ENCODE results near the gene CA4.
"Not testable (repeated sequence)": the region's sequence is repeated elsewhere in the genome, so short reads cannot be mapped to it uniquely, and the experiment has no call there.

Gene CA4

DNA sequence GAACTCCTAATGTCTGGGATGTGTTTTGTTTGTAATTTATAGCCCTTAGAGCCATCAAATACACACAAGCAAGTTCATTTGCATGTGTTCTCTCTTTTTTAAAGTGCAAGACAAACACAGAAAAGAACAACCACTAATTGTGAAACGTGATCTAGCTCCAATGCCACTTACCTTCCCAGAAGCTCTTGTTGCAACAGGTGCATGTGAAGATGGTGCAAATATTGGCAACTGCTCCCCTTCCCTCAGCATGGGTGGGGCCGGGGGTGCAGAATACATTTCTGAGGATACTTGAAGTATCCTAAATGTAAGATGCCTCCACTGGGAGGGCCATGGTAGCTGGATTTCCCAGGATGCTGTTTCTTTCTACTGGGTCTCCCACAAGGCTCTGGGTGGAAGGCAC, 28.4 kb downstream of the CA4 start:
- DNase-seq, result not testable (repeated sequence)

DNA sequence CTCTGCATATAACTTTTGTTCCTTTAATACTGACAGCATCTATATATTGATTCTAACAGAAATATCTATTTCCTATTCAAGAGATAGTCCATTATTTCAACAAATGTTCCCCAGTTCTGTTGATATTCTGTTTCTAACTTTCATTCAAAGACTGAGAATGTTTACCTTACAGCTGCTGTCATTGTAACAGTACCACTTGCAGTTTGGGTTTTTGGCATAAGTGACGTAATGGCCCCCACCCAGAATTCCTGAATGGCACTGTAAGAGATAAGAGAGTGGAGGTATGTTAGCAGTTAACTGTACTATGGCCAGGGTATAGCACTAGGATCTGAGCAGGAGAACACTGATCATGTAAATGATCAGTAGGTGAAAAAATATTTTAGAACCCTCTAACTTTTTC, 30.6 kb downstream of the CA4 start:
- not testable (repeated sequence) for DNase-seq

DNA sequence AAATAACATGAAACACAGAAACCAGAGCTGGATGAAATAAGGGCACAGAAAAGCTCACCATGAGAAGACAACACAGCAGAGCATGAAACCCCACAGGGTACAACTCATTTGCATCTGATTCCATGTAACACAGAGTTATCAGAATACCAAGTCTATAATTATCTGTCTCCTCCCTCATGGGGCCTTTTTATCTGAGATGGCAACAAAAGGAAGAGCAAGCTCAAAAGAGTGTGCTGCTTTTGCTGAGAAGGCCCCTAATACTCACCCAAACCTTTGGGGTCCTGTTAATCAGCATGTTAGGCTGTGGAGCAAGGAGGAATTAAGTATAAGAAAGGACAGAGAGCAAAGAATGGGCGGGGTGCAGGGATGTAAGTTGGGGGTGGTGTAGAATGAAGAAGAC, 36.6 kb downstream of the CA4 start:
- not testable (repeated sequence) for DNase-seq

DNA sequence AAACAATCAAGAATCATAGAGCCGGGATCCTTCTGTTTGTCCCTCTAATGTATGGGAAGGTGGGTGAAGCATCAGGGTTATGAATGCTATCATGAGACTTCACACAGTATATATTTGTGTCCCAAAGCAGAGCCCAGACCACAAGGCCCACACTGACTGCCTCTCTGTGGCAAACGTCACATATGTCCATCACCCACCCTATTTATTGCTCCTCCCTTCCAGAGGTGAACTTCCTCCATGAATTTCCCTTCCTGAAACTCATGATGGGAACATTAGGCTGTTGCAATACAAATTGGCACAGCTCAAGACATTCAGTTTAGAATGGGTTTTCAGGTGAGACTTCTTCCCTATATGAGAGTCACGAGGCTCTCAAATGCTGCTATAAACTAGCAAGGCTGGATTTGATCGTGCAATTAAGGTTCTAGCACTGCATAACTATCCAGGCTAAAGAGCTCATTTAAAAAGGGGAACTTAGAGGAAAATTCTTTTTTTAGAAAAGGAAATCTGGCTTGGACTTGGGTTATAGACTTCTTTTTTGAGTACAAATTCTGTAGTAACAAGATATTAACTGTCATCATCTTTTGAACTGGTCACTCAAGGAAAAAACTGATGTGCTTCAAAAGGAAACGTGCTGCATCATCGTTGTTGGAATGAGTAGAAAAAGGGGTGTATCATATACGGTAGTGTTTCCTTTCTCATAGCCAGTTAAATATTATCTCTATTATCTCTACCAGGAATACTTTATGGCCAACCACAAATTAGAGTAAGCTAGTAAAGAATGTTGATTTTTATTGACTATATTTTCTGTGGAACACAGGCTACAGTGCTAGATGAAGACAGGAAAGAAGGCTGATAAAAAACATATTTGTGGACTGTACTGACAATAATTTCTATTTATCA, 37.3 kb downstream of the CA4 start:
- DNase-seq, result not testable (repeated sequence)

DNA sequence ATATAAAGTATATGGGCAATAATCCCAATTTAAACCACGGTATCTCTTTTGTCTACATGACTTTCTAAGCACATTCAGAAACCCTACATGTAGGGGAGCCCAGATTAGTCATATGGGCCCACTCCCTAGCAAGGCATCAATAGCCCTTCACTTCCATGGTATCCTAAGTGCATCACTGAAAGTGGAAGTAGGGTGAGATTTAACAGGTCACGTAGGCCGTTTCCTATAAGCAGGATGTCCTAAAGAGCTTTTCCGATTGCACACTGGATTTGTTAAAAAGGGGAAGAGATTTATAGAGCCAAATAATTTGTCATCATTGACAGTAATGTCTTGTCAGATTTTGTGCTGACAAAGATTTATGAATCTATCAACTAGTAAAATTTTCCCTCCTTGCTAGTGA, 39.0 kb downstream of the CA4 start:
- no peak for DNase-seq

DNA sequence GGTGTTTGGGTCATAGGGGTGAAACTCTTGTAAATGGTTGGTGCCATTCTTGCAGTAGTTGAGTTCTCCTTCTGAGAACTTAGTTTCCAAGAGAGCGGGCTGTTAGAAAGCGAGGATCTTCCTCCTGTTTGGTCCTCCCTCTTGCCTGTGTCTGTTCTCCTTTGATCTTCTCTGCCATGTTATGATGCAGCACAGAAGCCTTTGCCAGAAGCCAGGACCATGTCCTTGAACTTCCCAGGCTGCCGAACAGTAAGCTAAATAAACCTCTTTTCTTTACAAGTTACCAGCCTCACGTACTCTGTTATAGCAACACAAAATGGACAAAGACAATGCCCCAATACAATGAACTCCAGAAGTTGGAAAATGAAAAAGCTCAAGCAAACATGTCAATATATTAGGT, 40.3 kb downstream of the CA4 start:
- not testable (repeated sequence) for DNase-seq

DNA sequence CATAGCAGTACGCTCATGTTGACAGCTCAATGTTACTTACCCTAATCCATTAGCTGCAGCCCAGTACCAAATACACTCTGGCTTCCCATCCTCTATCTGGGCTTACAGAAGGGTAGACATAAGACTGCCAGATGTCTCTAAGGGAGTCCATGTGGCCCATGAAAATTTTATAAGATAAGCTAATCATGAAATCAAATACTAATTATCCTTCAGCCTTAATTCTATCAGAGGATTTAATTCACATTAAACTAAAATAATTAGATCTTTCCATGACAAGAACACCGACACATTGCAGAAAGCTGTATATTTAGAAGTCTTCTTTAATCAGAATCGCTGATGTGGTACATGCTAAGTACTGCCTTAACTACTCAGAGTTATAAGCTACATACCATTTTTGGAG, 43.3 kb downstream of the CA4 start:
- not testable (repeated sequence) for DNase-seq

DNA sequence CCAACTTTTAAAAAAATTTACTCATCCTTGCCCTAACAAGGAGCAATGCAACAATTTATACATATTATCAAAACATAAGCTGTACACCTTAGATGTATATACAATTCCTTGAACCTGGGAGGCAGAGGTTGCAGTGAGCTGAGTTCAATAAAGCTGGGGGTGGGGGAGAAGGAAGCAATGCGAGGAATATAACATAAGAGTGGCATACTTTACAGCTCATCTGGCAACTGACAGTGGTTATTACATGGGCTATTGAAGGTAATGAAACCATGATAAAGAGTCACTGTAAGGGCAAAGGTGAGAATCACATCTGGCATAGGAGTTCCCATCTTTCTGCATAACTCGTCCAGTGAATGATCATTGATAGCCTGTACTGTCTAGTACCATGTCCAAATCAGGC, 43.7 kb downstream of the CA4 start:
- no peak for DNase-seq

DNA sequence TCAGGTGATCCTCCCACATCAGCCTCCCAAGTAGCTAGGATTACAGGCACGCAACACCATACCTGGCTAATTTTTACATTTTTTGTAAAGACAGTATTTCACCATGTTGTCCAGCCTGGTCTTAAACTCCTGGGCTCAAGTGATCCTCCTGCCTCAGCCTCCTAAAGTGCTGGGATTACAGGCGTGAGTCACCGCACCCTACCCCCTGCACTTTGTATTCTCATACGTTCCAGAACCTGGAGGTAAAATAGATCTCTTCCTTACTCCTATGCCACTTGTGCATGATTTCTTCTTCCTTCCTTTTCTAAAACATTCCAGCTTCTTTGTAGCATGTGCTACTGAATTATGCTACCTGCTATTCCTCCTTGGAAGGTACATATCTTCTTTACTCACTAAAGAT, 44.4 kb downstream of the CA4 start:
- DNase-seq, result not testable (repeated sequence)

DNA sequence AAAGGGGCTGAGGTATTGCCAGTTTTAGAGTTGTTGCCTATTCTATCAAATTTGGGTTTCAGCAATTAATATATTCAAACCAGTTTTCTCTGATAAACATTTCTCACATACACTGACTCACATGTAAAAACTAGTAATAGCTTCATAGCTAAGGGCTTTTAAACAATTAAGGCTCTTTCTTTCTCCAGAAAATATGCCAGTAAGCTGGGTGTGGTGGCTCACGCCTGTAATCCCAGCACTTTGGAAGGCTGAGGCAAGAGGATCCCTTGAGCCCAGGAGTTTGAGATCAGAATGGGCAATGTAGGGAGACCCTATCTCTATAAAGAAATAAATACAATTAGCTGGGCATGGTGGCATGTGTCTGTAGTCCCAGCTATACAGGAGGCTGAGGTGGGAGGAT, 48.9 kb downstream of the CA4 start:
- not testable (repeated sequence) for DNase-seq

DNA sequence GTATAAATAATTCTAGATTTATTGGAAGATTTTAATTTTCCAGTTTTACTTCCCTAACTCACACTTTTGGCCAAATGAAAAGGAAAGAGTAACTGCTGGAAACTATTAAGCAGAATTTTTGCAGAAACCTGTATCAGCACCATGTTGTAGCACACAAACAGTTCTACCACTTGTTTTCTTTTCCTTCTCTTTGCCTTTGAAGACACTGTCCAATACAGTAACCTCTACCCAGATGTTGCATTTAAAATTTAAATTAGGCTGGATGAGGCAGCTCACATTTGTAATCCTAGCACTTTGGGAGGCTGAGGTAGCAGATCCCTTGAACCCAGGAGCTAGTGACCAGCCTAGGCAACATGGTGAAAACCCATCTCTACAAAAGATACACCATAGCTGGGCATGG, 56.0 kb downstream of the CA4 start:
- not testable (repeated sequence) for DNase-seq

DNA sequence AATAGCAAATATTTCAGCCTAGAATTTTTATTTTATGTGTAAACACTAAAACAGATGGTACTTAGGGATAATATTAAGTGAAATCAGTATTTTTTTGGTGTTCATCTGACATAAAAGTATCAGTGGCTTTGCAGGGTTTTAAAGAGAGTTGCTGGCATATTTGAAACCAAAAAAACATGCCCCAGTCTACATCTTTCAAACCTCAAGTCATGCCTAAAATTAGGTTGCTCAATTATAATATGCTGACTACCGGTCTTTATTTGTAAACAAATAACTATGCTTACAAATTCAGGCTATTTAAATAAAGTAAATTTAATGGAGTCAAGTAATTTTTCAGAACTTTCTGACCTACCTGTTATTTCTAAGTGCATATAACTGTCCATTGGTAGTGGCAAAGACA, 58.5 kb downstream of the CA4 start:
- DNase-seq, result not testable (repeated sequence)
